HEK293T (cell line): ENCODE measurements around the gene PBX4.

Experiments
- ARNT ChIP-seq: fragments of 450-650 bp; IDR thresholded peaks from 2 replicates; pipeline ENCODE4 v1.6.1; 2017; ENCODE audit warnings: mild to moderate bottlenecking
- BHLHE40 ChIP-seq: fragments of 450-650 bp; IDR thresholded peaks from 2 replicates; pipeline ENCODE4 v1.6.1; 2016; ENCODE audit warnings: mild to moderate bottlenecking, moderate library complexity, borderline replicate concordance
- CTBP1 ChIP-seq: fragments of 450-650 bp; IDR thresholded peaks from 2 replicates; pipeline ENCODE4 v1.6.1; 2016; ENCODE audit warnings: borderline replicate concordance
- ELF4 ChIP-seq: fragments of 450-650 bp; IDR thresholded peaks from 2 replicates; pipeline ENCODE4 v1.6.1; 2017; ENCODE audit warnings: antibody characterized with exemption
- FOXA1 ChIP-seq: fragments of 450-650 bp; IDR thresholded peaks from 2 replicates; pipeline ENCODE4 v1.6.1; 2016; ENCODE audit warnings: mild to moderate bottlenecking
- FOXK2 ChIP-seq: fragments of 450-650 bp; IDR thresholded peaks from 2 replicates; pipeline ENCODE4 v1.6.1; 2016; ENCODE audit warnings: mild to moderate bottlenecking
- FOXM1 ChIP-seq: fragments of 450-650 bp; IDR thresholded peaks from 2 replicates; pipeline ENCODE4 v1.6.1; 2017; ENCODE audit warnings: mild to moderate bottlenecking, borderline replicate concordance
- LEF1 ChIP-seq: fragments of 450-650 bp; IDR thresholded peaks from 2 replicates; pipeline ENCODE4 v1.6.1; 2017; ENCODE audit warnings: mild to moderate bottlenecking, borderline replicate concordance
- NFRKB ChIP-seq: fragments of 450-650 bp; IDR thresholded peaks from 2 replicates; pipeline ENCODE4 v1.6.1; 2016; ENCODE audit warnings: mild to moderate bottlenecking, moderate library complexity
- SP1 ChIP-seq: fragments of 450-650 bp; IDR thresholded peaks from 2 replicates; pipeline ENCODE4 v1.6.1; 2017
- SUZ12 ChIP-seq: fragments of 450-650 bp; IDR thresholded peaks from 2 replicates; pipeline ENCODE4 v1.6.1; 2016; ENCODE audit warnings: mild to moderate bottlenecking
- TARDBP ChIP-seq: fragments of 450-650 bp; IDR thresholded peaks from 2 replicates; pipeline ENCODE4 v1.6.1; 2016
- TF ChIP-seq, protein P1 (sequence below): fragments of 450-650 bp; IDR thresholded peaks from 2 replicates; pipeline ENCODE4 v1.6.1; 2016

DNA sequence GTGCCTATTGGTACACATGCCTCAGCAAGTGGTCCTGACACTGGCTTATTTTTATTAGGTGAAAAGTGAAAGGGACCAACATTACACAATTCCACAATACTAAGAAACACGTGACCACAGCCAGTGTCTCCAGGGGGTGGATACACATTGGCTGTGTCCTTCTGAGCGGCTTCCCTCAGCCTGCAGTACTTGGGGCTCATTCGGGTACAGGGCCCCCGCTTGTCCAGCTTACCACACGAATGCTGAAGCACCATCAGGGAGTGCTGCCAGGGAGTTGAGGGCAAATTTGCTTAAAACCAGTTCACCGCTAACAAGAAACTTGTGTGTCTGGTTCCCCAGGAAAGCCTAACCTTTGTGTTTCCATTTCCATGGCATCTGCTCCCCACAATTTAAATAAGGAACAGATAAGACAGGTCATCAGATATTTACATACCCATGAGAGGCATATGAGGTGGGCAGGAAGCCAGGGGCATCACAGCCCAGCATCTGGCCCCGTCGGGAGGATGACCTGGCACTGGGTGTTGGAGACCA, 23.3 kb downstream of the PBX4 start:
- TF ChIP-seq SP1: no peak
- TF ChIP-seq FOXK2: no peak
- no peak for TF ChIP-seq BHLHE40
- no peak for TF ChIP-seq TARDBP
- TF ChIP-seq FOXM1: no peak
- no peak for TF ChIP-seq FOXA1
- TF ChIP-seq ELF4: no peak
- TF ChIP-seq SUZ12: no peak
- TF ChIP-seq, protein P1, sequence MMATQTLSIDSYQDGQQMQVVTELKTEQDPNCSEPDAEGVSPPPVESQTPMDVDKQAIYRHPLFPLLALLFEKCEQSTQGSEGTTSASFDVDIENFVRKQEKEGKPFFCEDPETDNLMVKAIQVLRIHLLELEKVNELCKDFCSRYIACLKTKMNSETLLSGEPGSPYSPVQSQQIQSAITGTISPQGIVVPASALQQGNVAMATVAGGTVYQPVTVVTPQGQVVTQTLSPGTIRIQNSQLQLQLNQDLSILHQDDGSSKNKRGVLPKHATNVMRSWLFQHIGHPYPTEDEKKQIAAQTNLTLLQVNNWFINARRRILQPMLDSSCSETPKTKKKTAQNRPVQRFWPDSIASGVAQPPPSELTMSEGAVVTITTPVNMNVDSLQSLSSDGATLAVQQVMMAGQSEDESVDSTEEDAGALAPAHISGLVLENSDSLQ: no peak
- no peak for TF ChIP-seq NFRKB
- TF ChIP-seq CTBP1: no peak
- TF ChIP-seq LEF1: no peak
- TF ChIP-seq ARNT: no peak
